Ovary (tissue), 3 donors: Measurements from ENCODE around the gene SPATA1.

Experiments
- EP300 ChIP-seq: sonication (generic); formaldehyde crosslinking; IDR thresholded peaks from one replicate; pipeline ENCODE4 v1.6.1; 2017; ENCODE audit warnings: antibody characterized with exemption
- POLR2A ChIP-seq: fragments of 450-650 bp; IDR thresholded peaks from one replicate; pipeline ENCODE4 v1.6.1; 2017; ENCODE audit warnings: antibody characterized with exemption, mild to moderate bottlenecking, moderate library complexity
- TF ChIP-seq, protein P1 (sequence below), 3 donors: fragments of 450-650 bp in 2 of 3; fragments of 200-600 bp in 1 of 3; IDR thresholded peaks; one replicate each; pipeline versions ENCODE4 v1.5.1 to v1.8.0; 2016 to 2022; ENCODE audit warnings: antibody characterized with exemption in 3 of 3, mild to moderate bottlenecking in 1 of 3
- donor health status: DM: no; HTN: no; CAD: no.

DNA sequence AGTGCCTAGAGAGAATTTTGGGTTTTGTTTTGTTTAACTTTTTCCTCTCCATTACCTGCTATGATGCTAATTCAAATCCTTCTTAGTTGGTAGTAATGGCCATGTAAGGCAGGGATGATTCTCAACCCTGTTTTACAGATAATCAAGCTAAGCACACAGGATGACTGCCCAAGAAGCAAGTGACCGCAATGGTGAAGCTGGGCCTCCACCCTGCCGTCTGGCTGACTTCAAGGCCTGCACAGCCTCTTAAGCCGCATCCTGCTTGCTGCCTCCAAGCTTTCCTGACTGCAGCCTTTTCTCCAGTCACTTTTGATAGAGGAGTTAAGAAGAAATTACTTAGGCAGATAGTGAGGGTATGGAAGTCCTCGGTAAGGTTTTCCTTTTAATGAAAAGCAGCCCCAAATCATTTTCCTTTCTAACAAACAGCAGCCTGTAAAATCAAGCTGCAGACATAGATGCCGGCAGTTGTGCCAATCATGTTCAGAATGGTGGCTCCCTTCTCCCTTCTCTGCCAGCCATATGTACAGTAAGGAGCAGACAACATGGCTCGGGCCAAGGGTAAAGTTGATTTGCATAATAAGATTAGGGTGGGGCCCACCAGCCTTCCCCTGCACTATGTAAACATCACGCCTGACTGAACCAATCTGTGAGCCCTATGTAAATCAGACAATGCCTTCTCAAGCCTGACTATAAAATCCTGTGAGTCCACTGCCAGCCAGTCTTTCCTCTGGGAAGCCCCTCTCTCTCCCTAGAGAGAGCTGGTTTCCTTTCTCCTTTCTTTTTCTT lies 76.8 kb downstream of the SPATA1 start:
- TF ChIP-seq, protein P1, sequence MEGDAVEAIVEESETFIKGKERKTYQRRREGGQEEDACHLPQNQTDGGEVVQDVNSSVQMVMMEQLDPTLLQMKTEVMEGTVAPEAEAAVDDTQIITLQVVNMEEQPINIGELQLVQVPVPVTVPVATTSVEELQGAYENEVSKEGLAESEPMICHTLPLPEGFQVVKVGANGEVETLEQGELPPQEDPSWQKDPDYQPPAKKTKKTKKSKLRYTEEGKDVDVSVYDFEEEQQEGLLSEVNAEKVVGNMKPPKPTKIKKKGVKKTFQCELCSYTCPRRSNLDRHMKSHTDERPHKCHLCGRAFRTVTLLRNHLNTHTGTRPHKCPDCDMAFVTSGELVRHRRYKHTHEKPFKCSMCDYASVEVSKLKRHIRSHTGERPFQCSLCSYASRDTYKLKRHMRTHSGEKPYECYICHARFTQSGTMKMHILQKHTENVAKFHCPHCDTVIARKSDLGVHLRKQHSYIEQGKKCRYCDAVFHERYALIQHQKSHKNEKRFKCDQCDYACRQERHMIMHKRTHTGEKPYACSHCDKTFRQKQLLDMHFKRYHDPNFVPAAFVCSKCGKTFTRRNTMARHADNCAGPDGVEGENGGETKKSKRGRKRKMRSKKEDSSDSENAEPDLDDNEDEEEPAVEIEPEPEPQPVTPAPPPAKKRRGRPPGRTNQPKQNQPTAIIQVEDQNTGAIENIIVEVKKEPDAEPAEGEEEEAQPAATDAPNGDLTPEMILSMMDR (IDR thresholded peaks at IDR 0.05): no peak
- TF ChIP-seq POLR2A (no peak), EP300 (no peak)
